ENCODE data around the gene HNRNPL.

HNRNPL gene

GRCh38 chr19:38834104-38834490 lies 15.7 kb downstream of the HNRNPL start:
- Histone ChIP-seq H3K9me3 (ENCODE audit: insufficient read depth, low read depth, low read length) (no peaks in the 10 kb centered on the region), H3K4me1 (ENCODE audit: insufficient read depth, low read length, poor library complexity, severe bottlenecking) (peaks cover 12% of the 10 kb centered on the region), H3K9me2 (replicated peaks; ENCODE audit: low read depth, low read length) (no peaks in the 10 kb centered on the region), H3K4me2 (ENCODE audit: low read depth, low read length, poor library complexity, severe bottlenecking) (no peak overlapping the region), H3K9ac (ENCODE audit: low read depth, low read length, poor library complexity, severe bottlenecking) (no peak overlapping the region), H3K4me3 (ENCODE audit: low read length, poor library complexity, severe bottlenecking) (no peak overlapping the region), H3K79me2 (ENCODE audit: insufficient read depth, low read length) (peaks cover 22% of the 10 kb centered on the region), H3K27me3 (ENCODE audit: insufficient read depth, low read length, poor library complexity, severe bottlenecking) (no peaks in the 10 kb centered on the region), H3F3A (ENCODE audit: low read depth) (peaks cover 19% of the 10 kb centered on the region), H2AFZ (ENCODE audit: low read length) (no peak overlapping the region), H4K20me1 (ENCODE audit: insufficient read depth, low read length, poor library complexity, severe bottlenecking) (peaks cover 12% of the 10 kb centered on the region), H3K36me3 (ENCODE audit: insufficient read depth, low read length) (peaks cover 37% of the 10 kb centered on the region; the same call in 1 of the 2 replicates)
- TF ChIP-seq EZH2phosphoT487 (IDR thresholded peaks at IDR 0.05; ENCODE audit: borderline replicate concordance) (no peak), CTCF (conservative IDR thresholded peaks at IDR 0.05; ENCODE audit: low read length) (no peak)

- Histone ChIP-seq H3K9ac (ENCODE audit: low read depth, low read length, poor library complexity, severe bottlenecking) (no peak overlapping the region), H3K4me2 (ENCODE audit: low read depth, low read length, poor library complexity, severe bottlenecking) (no peak overlapping the region), H3K79me2 (ENCODE audit: insufficient read depth, low read length) (peaks cover 19% of the 10 kb centered on the region), H3K4me1 (ENCODE audit: insufficient read depth, low read length, poor library complexity, severe bottlenecking) (peaks cover 12% of the 10 kb centered on the region), H3K9me3 (ENCODE audit: insufficient read depth, low read depth, low read length) (no peaks in the 10 kb centered on the region), H3F3A (ENCODE audit: low read depth) (peaks cover 19% of the 10 kb centered on the region), H4K20me1 (ENCODE audit: insufficient read depth, low read length, poor library complexity, severe bottlenecking) (peaks cover 6% of the 10 kb centered on the region), H2AFZ (ENCODE audit: low read length) (no peak overlapping the region), H3K36me3 (ENCODE audit: insufficient read depth, low read length) (peaks cover 27% of the 10 kb centered on the region; the same call in 1 of the 2 replicates), H3K4me3 (ENCODE audit: low read length, poor library complexity, severe bottlenecking) (no peak overlapping the region), H3K27me3 (ENCODE audit: insufficient read depth, low read length, poor library complexity, severe bottlenecking) (no peaks in the 10 kb centered on the region), H3K9me2 (replicated peaks; ENCODE audit: low read depth, low read length) (no peaks in the 10 kb centered on the region)
- TF ChIP-seq CTCF (conservative IDR thresholded peaks at IDR 0.05; ENCODE audit: low read length) (no peak), EZH2phosphoT487 (IDR thresholded peaks at IDR 0.05; ENCODE audit: borderline replicate concordance) (no peak)
Observed at GRCh38 chr19:38833092-38833425, 16.7 kb downstream of the HNRNPL start.

DNA sequence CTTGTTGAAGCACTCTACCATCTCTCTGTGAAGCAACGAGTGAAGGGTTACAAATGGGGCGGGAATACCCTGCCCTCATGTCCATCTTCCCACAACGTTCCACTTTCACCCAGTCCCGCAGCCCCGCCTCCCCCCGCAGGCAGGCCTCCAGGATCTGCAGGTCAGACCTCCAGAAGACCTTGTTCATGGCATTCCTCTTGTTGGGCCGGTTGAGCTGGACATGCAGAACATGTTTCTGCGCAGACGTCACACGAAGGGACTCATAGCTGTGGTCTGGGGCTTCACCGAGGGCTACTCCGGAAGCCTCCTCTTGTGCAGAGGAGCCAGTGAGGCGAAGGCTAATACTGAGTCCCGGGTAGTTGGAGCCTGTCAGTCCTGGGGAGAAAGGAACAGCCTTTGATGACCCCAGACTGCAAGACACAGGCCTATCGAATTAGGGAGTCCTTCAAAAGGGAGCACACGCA lies 18.6 kb downstream of the HNRNPL start:
- Histone ChIP-seq H3F3A (ENCODE audit: low read depth) (peaks cover 13% of the 10 kb centered on the region), H3K4me2 (ENCODE audit: low read depth, low read length, poor library complexity, severe bottlenecking) (peak overlapping the region; percentile 95), H4K20me1 (ENCODE audit: insufficient read depth, low read length, poor library complexity, severe bottlenecking) (no peaks in the 10 kb centered on the region), H3K79me2 (ENCODE audit: insufficient read depth, low read length) (peaks cover 19% of the 10 kb centered on the region), H3K9me2 (replicated peaks; ENCODE audit: low read depth, low read length) (no peaks in the 10 kb centered on the region), H3K4me3 (ENCODE audit: low read length, poor library complexity, severe bottlenecking) (peak overlapping the region; percentile 80), H3K36me3 (ENCODE audit: insufficient read depth, low read length) (peaks cover 9% of the 10 kb centered on the region; the same call in 1 of the 2 replicates), H3K9ac (ENCODE audit: low read depth, low read length, poor library complexity, severe bottlenecking) (peak overlapping the region; percentile 92), H3K4me1 (ENCODE audit: insufficient read depth, low read length, poor library complexity, severe bottlenecking) (peaks cover 12% of the 10 kb centered on the region), H3K9me3 (ENCODE audit: insufficient read depth, low read depth, low read length) (no peaks in the 10 kb centered on the region), H2AFZ (ENCODE audit: low read length) (peak overlapping the region; percentile 91), H3K27me3 (ENCODE audit: insufficient read depth, low read length, poor library complexity, severe bottlenecking) (no peaks in the 10 kb centered on the region)
- TF ChIP-seq CTCF (conservative IDR thresholded peaks at IDR 0.05; ENCODE audit: low read length) (no peak), EZH2phosphoT487 (IDR thresholded peaks at IDR 0.05; ENCODE audit: borderline replicate concordance) (no peak)

Data from Loucy (cell line).